Measurements from ENCODE around the gene GARIN5B.

The GARIN5B gene

GRCh38 chr19:55319785-55320184 lies 43.3 kb downstream of the GARIN5B start:
- no peak for FAIRE-seq

GRCh38 chr19:55316646-55317045 lies 46.4 kb downstream of the GARIN5B start:
- FAIRE-seq = no peak

GRCh38 chr19:55315956-55316525 lies 47.0 kb downstream of the GARIN5B start:
- no peak for FAIRE-seq

GRCh38 chr19:55314396-55314795 lies 48.7 kb downstream of the GARIN5B start:
- FAIRE-seq = no peak

GRCh38 chr19:55312621-55313512 lies 50.2 kb downstream of the GARIN5B start:
- no peak for FAIRE-seq

GRCh38 chr19:55311797-55312196 lies 51.3 kb downstream of the GARIN5B start:
- FAIRE-seq = no peak

GRCh38 chr19:55311397-55311796 lies 51.7 kb downstream of the GARIN5B start:
- no peak for FAIRE-seq

- no peak for FAIRE-seq
Observed at GRCh38 chr19:55310498-55310897, 52.6 kb downstream of the GARIN5B start.

- no peak for FAIRE-seq
Observed at GRCh38 chr19:55309448-55309847, 53.6 kb downstream of the GARIN5B start.

- no peak for FAIRE-seq
Observed at GRCh38 chr19:55308281-55308680, 54.8 kb downstream of the GARIN5B start.

GRCh38 chr19:55306712-55307111 lies 56.3 kb downstream of the GARIN5B start:
- no peak for FAIRE-seq

GRCh38 chr19:55305983-55306562 lies 57.0 kb downstream of the GARIN5B start:
- FAIRE-seq = no peak

GRCh38 chr19:55305491-55305890 lies 57.6 kb downstream of the GARIN5B start:
- no peak for FAIRE-seq

GRCh38 chr19:55304980-55305379 lies 58.1 kb downstream of the GARIN5B start:
- no peak for FAIRE-seq
